GM12874 (cell line): Measurements from ENCODE around the gene NFYA.

Experiments
- TF ChIP-seq, protein P1 (sequence below): IDR thresholded peaks from 2 replicates; pipeline ENCODE4 v1.5.1; 2011; ENCODE audit warnings: low read depth, mild to moderate bottlenecking, control low read depth, low read length, moderate library complexity; ENCODE audit not compliant: insufficient read depth

NFYA gene

DNA sequence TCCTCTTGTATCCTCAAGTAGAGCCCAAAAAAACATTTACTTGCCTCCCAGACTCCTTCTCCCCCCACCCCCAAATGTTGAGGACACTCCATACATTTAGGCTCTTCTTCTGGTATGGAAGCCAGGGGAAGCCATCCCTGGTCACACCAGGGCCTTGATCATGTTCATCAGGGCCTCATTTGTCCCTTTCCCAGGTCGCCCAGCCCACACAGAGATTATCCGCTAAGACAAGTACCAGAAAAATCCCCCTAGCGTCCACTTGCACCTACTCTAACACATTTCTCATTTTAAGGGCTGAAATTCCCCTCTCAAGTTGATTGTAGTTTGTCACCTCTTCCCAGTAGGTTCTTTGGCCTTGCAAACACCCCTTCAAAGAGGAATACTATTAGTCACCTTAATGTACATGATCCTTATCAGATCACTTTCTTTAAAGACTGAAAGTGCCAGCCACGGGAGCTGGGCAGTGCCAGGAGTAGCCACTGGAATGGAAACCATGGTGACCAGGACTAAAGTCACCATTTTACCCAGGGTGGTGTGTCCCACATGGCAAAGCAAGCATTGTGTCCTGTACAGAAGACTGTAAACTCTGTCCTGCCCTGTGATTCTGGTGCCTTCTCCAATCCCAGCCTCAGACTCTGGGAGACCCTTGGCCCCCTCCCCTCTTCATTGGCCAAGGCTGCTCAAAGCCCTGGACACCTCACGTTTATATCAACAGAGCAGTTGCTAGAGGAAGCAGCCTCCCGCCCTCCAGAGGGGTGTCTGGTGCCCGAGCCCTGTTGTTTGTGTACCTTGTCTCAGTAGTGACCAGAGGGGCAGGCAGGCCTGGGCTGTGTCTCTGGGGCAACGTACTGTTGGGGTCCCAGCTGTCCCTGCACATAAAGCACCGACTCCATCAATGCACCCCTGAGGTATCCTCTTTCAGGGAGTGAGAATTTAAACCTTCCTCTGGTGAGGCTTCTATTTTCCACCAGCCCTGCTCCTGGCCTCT is 24.7 kb upstream of the NFYA start:
- TF ChIP-seq, protein P1, sequence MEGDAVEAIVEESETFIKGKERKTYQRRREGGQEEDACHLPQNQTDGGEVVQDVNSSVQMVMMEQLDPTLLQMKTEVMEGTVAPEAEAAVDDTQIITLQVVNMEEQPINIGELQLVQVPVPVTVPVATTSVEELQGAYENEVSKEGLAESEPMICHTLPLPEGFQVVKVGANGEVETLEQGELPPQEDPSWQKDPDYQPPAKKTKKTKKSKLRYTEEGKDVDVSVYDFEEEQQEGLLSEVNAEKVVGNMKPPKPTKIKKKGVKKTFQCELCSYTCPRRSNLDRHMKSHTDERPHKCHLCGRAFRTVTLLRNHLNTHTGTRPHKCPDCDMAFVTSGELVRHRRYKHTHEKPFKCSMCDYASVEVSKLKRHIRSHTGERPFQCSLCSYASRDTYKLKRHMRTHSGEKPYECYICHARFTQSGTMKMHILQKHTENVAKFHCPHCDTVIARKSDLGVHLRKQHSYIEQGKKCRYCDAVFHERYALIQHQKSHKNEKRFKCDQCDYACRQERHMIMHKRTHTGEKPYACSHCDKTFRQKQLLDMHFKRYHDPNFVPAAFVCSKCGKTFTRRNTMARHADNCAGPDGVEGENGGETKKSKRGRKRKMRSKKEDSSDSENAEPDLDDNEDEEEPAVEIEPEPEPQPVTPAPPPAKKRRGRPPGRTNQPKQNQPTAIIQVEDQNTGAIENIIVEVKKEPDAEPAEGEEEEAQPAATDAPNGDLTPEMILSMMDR = no peak

DNA sequence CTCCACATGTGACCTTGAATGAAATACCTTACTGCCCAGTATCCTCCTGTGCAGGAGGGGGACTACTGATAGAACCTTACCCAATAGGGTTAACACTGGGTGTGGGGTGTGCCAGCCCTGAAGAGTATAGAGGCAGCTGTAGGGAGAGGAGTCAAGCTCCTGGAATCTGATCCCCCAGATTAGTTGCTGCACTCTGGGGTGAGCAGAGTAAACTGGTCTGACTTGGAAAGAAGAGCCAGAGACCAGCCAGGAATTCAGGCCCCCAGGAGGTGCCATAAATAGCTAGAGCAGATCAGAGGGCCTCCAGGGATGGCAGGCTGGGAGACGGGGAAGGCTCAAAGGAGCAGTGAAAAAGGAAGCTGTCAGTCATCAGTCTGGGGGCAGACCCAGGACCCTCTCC is 23.3 kb upstream of the NFYA start:
- TF ChIP-seq, protein P1 = no peak

DNA sequence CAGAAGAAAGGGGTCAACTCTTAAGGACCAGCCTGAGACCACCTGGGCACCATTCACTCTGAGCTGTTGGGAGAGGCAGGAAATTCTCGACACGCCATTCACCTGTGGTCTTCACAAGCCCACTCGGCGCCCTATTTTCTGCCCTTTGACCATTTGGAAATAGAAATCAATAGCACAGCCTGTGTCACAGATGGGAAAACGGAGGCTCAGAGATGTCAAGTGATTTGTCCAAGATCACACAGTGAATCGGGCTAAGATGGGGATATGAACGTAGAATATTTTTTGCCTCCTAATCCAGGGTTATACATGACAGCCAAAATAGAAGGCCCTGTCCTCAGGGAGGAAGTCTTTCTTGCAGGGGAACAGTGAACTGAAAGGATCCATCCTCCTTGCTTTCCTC is 22.8 kb upstream of the NFYA start:
- TF ChIP-seq, protein P1 = no peak

DNA sequence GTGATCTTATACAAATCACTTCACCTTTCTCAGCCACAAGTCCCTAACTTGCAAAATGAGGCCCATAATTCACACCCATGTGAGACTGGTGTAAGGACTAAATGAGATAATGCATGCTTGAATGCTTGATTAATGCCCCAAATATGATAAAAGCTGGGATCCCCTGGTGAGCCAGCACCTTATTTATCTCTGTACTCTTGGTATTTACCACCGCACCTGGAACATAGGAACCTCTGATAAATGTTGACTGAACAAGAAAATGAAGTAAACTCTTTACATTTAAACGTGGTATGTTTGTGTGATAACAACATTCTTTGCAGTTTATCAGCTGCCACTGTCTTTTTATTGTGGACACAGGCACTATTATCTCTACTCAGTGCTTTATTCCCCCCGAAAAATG is 22.2 kb upstream of the NFYA start:
- TF ChIP-seq, protein P1 = no peak

DNA sequence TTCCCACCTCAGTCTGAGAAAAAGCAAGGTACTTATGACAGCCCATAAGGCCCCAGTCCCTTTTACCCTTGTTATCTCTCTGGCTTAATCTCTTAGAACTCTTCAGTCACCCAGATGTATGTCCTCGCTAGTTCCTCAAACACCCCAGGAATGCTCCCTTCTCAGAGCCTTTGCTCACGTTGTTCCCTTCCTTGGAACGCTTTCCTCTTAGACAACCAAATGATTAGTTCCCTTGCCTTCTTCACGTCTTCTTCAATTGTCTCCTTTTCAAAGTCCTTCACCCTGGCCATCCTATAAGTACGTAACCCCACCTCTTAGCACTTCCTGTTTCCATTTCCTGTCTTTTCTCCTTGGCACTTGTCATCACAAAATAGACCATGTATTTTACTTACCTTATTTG is 20.9 kb upstream of the NFYA start:
- TF ChIP-seq, protein P1 = no peak

DNA sequence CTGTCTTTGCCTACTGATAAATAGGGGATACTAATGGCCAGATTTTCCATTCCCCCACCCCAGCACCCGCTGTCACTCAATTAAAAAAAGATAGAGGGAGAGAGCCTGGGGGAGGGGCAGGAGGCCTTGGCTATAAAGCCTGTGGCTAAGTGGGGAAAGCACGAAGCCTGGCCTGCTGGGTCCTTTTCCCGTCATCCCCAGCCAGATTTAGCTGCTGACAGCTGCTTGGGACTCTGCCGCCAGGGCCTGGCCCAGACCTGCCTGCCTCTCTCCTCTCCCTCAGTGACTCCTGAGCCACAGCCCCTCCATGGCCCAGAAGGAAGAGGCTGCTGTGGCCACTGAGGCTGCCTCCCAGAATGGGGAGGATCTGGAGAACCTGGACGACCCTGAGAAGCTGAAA is 19.7 kb upstream of the NFYA start, which contains the start of gene APOBEC2:
APOBEC2 (plus strand) TSS at position 162 of the 400 bp plus-strand sequence; CDS start at position 308, 146 bp downstream.
- TF ChIP-seq, protein P1 = no peak

DNA sequence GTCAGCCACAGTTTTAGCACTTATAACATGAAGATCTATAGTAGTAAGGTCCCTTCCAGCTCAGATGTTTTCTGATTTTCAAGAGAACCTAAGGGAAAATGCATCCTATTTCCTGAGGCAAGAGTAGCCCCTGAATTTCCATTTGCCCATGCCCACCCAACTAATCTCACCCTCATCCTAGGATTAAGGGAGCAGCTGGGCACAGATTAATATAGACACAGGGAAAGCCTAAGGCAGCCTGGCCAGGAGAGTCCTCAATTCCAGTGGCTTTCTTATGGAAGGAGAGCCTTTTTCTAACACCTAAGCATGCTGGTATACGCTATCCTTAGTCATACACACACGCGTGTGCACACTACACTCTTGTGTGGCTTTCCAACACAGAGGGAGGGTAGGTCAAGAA is 18.3 kb upstream of the NFYA start:
- TF ChIP-seq, protein P1 = no peak
